Natural killer cell (primary cell): ENCODE measurements around the gene HOATZ. TPM values are rescaled to one million over a fixed set of nuclear protein-coding genes. Genes with fewer than 3 reads are reported as not detected.

Experiments
- ATAC-seq, 3 donors: fragments of 150-1000 bp in 2 of 3; fragments of 200-7000 bp in 1 of 3; cut with Tn5 transposase; 1 replicate in 1 of 3; 2 replicates in 2 of 3; pipeline ENCODE4 v1.10.0; 2021; ENCODE audit warnings: mild to moderate bottlenecking in 2 of 3, moderate library complexity in 2 of 3
- DNase-seq, 2 donors: peaks; one replicate each; pipeline versions ENCODE4 v3.0.0 to v3.0.0-alpha.2; 2013 to 2021; ENCODE audit warnings: mixed read lengths in 1 of 2
- H3K27ac ChIP-seq: one replicate; pipeline ENCODE4 v1.5.1; 2013; ENCODE audit warnings: mild to moderate bottlenecking, low read length
- H3K27me3 ChIP-seq: one replicate; pipeline ENCODE4 v1.6.1; 2013; ENCODE audit warnings: low read length; ENCODE audit not compliant: control insufficient read depth, insufficient read depth
- H3K36me3 ChIP-seq: one replicate; pipeline ENCODE4 v1.6.1; 2013; ENCODE audit warnings: low read length; ENCODE audit not compliant: control insufficient read depth, insufficient read depth
- H3K4me1 ChIP-seq: one replicate; pipeline ENCODE4 v1.6.1; 2013; ENCODE audit warnings: low read length; ENCODE audit not compliant: control insufficient read depth, insufficient read depth
- H3K4me3 ChIP-seq: one replicate; pipeline ENCODE4 v1.5.1; 2013; ENCODE audit warnings: low read length
- H3K9me3 ChIP-seq: one replicate; pipeline ENCODE4 v1.6.1; 2013; ENCODE audit warnings: low read length; ENCODE audit not compliant: control insufficient read depth, insufficient read depth
- H3K27ac Mint-ChIP-seq, 2 donors: one replicate each; pipeline ENCODE4 v1.8.0; 2022; ENCODE audit warnings: mild to moderate bottlenecking in 2 of 2, mixed read lengths in 2 of 2, moderate library complexity in 1 of 2
- H3K27me3 Mint-ChIP-seq, 2 donors: one replicate each; pipeline ENCODE4 v1.8.0; 2022; ENCODE audit warnings: low read depth in 2 of 2, mixed read lengths in 2 of 2
- H3K36me3 Mint-ChIP-seq: one replicate; pipeline ENCODE4 v1.8.0; 2022; ENCODE audit warnings: mixed read lengths
- H3K4me1 Mint-ChIP-seq, 2 donors: one replicate each; pipeline ENCODE4 v1.8.0; 2022; ENCODE audit warnings: mixed read lengths in 2 of 2
- H3K4me3 Mint-ChIP-seq: one replicate; pipeline ENCODE4 v1.8.0; 2022; ENCODE audit warnings: mild to moderate bottlenecking, moderate library complexity, mixed read lengths
- H3K9me3 Mint-ChIP-seq, 2 donors: one replicate each; pipeline ENCODE4 v1.8.0; 2022; ENCODE audit warnings: mixed read lengths in 2 of 2
- CTCF ChIP-seq: fragments of 200-600 bp; IDR thresholded peaks from one replicate; pipeline ENCODE4 v1.8.0; 2022; ENCODE audit warnings: antibody characterized with exemption
- WGBS: methylation state at CpG from one replicate; pipeline ENCODE4 v1.1.7; 2013; ENCODE audit warnings: missing lambda C conversion rate; ENCODE audit not compliant: insufficient coverage; 5-methylcytosine and 5-hydroxymethylcytosine counted together
- intact Hi-C: fragments of 100-400 bp; cut with micrococcal nuclease; formaldehyde crosslinking; loops from one replicate; pipeline ENCODE4 v1.14.2; 2022
- total RNA-seq, 4 donors: library from RNA; stranded (reverse); fragments of 120-200 nt in 1 of 4; gene quantifications; one replicate each; pipeline versions ENCODE4 v1.2.3 to v1.2.4, GENCODE V29; 2013 to 2022

Gene HOATZ
- total RNA-seq, 3 donors from 2014 or later (not counting 1 experiment from before 2014, with no cell fraction given), result not detected

GRCh38 chr11:111581341-111581740, 66.8 kb downstream of the HOATZ start:
- Histone ChIP-seq H3K36me3 (no peaks in the 10 kb centered on the region), H3K9me3 (no peaks in the 10 kb centered on the region), H3K27ac (no peak overlapping the region), H3K4me1 (no peaks in the 10 kb centered on the region), H3K27me3 (no peaks in the 10 kb centered on the region), H3K4me3 (no peak overlapping the region)
- WGBS, result 100% methylated on average over 1 of the region's 1 CpG
- no peak for TF ChIP-seq CTCF
- intact Hi-C loops, result no loop called here
- no peaks in the 10 kb centered on the region for H3K27me3 Mint-ChIP-seq
- no peaks in the 10 kb centered on the region for H3K4me1 Mint-ChIP-seq
- DNase-seq (no peak), ATAC-seq (no peak)
- no peak overlapping the region for H3K4me3 Mint-ChIP-seq
- no peak overlapping the region for H3K27ac Mint-ChIP-seq
- H3K36me3 Mint-ChIP-seq, result no peaks in the 10 kb centered on the region
- no peaks in the 10 kb centered on the region for H3K9me3 Mint-ChIP-seq

- no peak overlapping the region for H3K27ac ChIP-seq
- DNase-seq, result no peak
- no peaks in the 10 kb centered on the region for H3K27me3 Mint-ChIP-seq
Observed at GRCh38 chr11:111582163-111582562, 67.6 kb downstream of the HOATZ start.

GRCh38 chr11:111582881-111583280, 68.3 kb downstream of the HOATZ start:
- H3K9me3 Mint-ChIP-seq, result no peaks in the 10 kb centered on the region
- no peaks in the 10 kb centered on the region for H3K4me1 Mint-ChIP-seq
- TF ChIP-seq CTCF, result no peak
- H3K27me3 ChIP-seq, result no peaks in the 10 kb centered on the region
- no peak for DNase-seq
- no peak overlapping the region for H3K27ac Mint-ChIP-seq
- 87% methylated on average over 4 of the region's 4 CpGs for WGBS
- no peak overlapping the region for H3K27ac ChIP-seq
- H3K27me3 Mint-ChIP-seq, result no peaks in the 10 kb centered on the region
- no peaks in the 10 kb centered on the region for H3K36me3 Mint-ChIP-seq
- H3K36me3 ChIP-seq, result no peaks in the 10 kb centered on the region
- no peaks in the 10 kb centered on the region for H3K9me3 ChIP-seq
- H3K4me3 Mint-ChIP-seq, result no peak overlapping the region
- intact Hi-C loops, result no loop called here
- no peak for ATAC-seq
- no peak overlapping the region for H3K4me3 ChIP-seq
- H3K4me1 ChIP-seq, result no peaks in the 10 kb centered on the region

More at GRCh38 chr11:111582163-111582562, 67.6 kb downstream of the HOATZ start:
- no peak for TF ChIP-seq CTCF
- Histone ChIP-seq H3K4me3 (no peak overlapping the region), H3K27me3 (no peaks in the 10 kb centered on the region), H3K4me1 (no peaks in the 10 kb centered on the region), H3K9me3 (no peaks in the 10 kb centered on the region), H3K36me3 (no peaks in the 10 kb centered on the region)
- no peak overlapping the region for H3K27ac Mint-ChIP-seq
- H3K4me3 Mint-ChIP-seq, result no peak overlapping the region
- ATAC-seq, result no peak
- intact Hi-C loops, result no loop called here
- no peaks in the 10 kb centered on the region for H3K36me3 Mint-ChIP-seq
- no peaks in the 10 kb centered on the region for H3K9me3 Mint-ChIP-seq
- H3K4me1 Mint-ChIP-seq, result no peaks in the 10 kb centered on the region

- no peak for ATAC-seq
- TF ChIP-seq CTCF, result no peak
- H3K4me3 Mint-ChIP-seq, result no peak overlapping the region
- no peaks in the 10 kb centered on the region for H3K36me3 ChIP-seq
- no peaks in the 10 kb centered on the region for H3K4me1 ChIP-seq
- no peaks in the 10 kb centered on the region for H3K9me3 Mint-ChIP-seq
- DNase-seq, result no peak
- H3K9me3 ChIP-seq, result no peaks in the 10 kb centered on the region
- H3K27ac ChIP-seq, result no peak overlapping the region
- no peak overlapping the region for H3K27ac Mint-ChIP-seq
- H3K4me3 ChIP-seq, result no peak overlapping the region
- no peaks in the 10 kb centered on the region for H3K4me1 Mint-ChIP-seq
- intact Hi-C loops, result no loop called here
- peaks cover 0 to 3% of the 10 kb centered on the region in 2 donors for H3K27me3 Mint-ChIP-seq
- WGBS, result 44% methylated on average over 2 of the region's 2 CpGs
- H3K36me3 Mint-ChIP-seq, result no peaks in the 10 kb centered on the region
- no peaks in the 10 kb centered on the region for H3K27me3 ChIP-seq
Observed at GRCh38 chr11:111585371-111585770, 70.8 kb downstream of the HOATZ start.
